ENCODE results near the gene HSPB2. TPM values are rescaled to one million over a fixed set of nuclear protein-coding genes. Genes with fewer than 3 reads are reported as not detected.
"Not testable (repeated sequence)": the region's sequence is repeated elsewhere in the genome, so short reads cannot be mapped to it uniquely, and the experiment has no call there.

HSPB2 gene
- total RNA-seq: not detected in 2 replicates

- peaks cover 37% of the 10 kb centered on the region for H3K27me3 Mint-ChIP-seq (ENCODE audit: low read depth)
- H3K27ac Mint-ChIP-seq: no peak within 1 kb of the TSS
- no peak within 1 kb of the TSS for H3K4me3 Mint-ChIP-seq (ENCODE audit: low read depth)
- no peaks in the 10 kb centered on the region for H3K4me1 Mint-ChIP-seq (ENCODE audit: low read depth)
- intact Hi-C loops (cut with micrococcal nuclease): no loop called here
- no peaks in the 10 kb centered on the region for H3K9me3 Mint-ChIP-seq
- no peaks in the 10 kb centered on the region for H3K36me3 Mint-ChIP-seq (ENCODE audit: low read depth)
- DNase-seq (ENCODE audit: low spot score): no peak
These were observed at the start of gene HSPB2 for GRCh38 chr11:111912535-111912934. TSS of gene HSPB2 (plus strand) at chr11:111912734. CDS start at chr11:111912830, 96 bp downstream.

- Mint-ChIP-seq H3K9me3 (no peaks in the 10 kb centered on the region), H3K4me3 (ENCODE audit: low read depth) (no peak overlapping the region), H3K27ac (no peak overlapping the region), H3K36me3 (ENCODE audit: low read depth) (peaks cover 32% of the 10 kb centered on the region), H3K27me3 (ENCODE audit: low read depth) (no peaks in the 10 kb centered on the region), H3K4me1 (ENCODE audit: low read depth) (peaks cover 28% of the 10 kb centered on the region)
- intact Hi-C loops (cut with micrococcal nuclease): loop anchor here (2.0 kb wide), 2 partner anchors 57 to 217 kb away; partner anchors contain the start of genes SDHD and TIMM8B
- DNase-seq (ENCODE audit: low spot score): no peak
These were observed 42.4 kb upstream of the HSPB2 start for GRCh38 chr11:111870113-111870512.

- no peak for DNase-seq (ENCODE audit: low spot score)
- H3K27me3 Mint-ChIP-seq (ENCODE audit: low read depth): no peaks in the 10 kb centered on the region
- H3K4me3 Mint-ChIP-seq (ENCODE audit: low read depth): peak overlapping the region; percentile 91
- no peaks in the 10 kb centered on the region for H3K9me3 Mint-ChIP-seq
- intact Hi-C loops (cut with micrococcal nuclease): loop anchor here (2.0 kb wide), 2 partner anchors 56 to 216 kb away; partner anchors contain the start of genes SDHD and TIMM8B
- H3K36me3 Mint-ChIP-seq (ENCODE audit: low read depth): peaks cover 30% of the 10 kb centered on the region
- peaks cover 28% of the 10 kb centered on the region for H3K4me1 Mint-ChIP-seq (ENCODE audit: low read depth)
- H3K27ac Mint-ChIP-seq: peak overlapping the region; percentile 85
These were observed 42.0 kb upstream of the HSPB2 start for GRCh38 chr11:111870522-111870885.

GRCh38 chr11:111870886-111871692, 41.4 kb upstream of the HSPB2 start, which contains the start of gene ALG9:
TSS of gene ALG9 (minus strand) at chr11:111871581. CDS start at chr11:111871482, 99 bp downstream.
- Mint-ChIP-seq H3K36me3 (ENCODE audit: low read depth) (peaks cover 28% of the 10 kb centered on the region), H3K27me3 (ENCODE audit: low read depth) (no peaks in the 10 kb centered on the region), H3K27ac (peak within 1 kb of the TSS; percentile 85), H3K4me3 (ENCODE audit: low read depth) (peak within 1 kb of the TSS; percentile 91), H3K4me1 (ENCODE audit: low read depth) (peaks cover 28% of the 10 kb centered on the region), H3K9me3 (no peaks in the 10 kb centered on the region)
- peak; percentile 87 for DNase-seq (ENCODE audit: low spot score)
- intact Hi-C loops (cut with micrococcal nuclease): loop anchor here (1.0 to 2.0 kb wide), 3 partner anchors 8 to 216 kb away; partner anchors contain the start of genes CFAP68, FDXACB1, SDHD and TIMM8B

GRCh38 chr11:111871693-111872161, 40.8 kb upstream of the HSPB2 start:
- peak overlapping the region; percentile 82 for H3K27ac Mint-ChIP-seq
- H3K4me3 Mint-ChIP-seq (ENCODE audit: low read depth): peak overlapping the region; percentile 91
- no peaks in the 10 kb centered on the region for H3K27me3 Mint-ChIP-seq (ENCODE audit: low read depth)
- peaks cover 29% of the 10 kb centered on the region for H3K4me1 Mint-ChIP-seq (ENCODE audit: low read depth)
- peaks cover 22% of the 10 kb centered on the region for H3K36me3 Mint-ChIP-seq (ENCODE audit: low read depth)
- intact Hi-C loops (cut with micrococcal nuclease): loop anchor here (1.0 to 2.0 kb wide), 3 partner anchors 8 to 215 kb away; partner anchors contain the start of genes CFAP68, FDXACB1, SDHD and TIMM8B
- no peaks in the 10 kb centered on the region for H3K9me3 Mint-ChIP-seq
- no peak for DNase-seq (ENCODE audit: low spot score)

- intact Hi-C loops (cut with micrococcal nuclease): loop anchor here (2.0 to 5.0 kb wide), 3 partner anchors 146 to 299 kb away; partner anchors contain the start of genes BCO2, DLAT, NKAPD1 and PIH1D2
- Mint-ChIP-seq H3K9me3 (no peaks in the 10 kb centered on the region), H3K27me3 (ENCODE audit: low read depth) (no peaks in the 10 kb centered on the region), H3K4me1 (ENCODE audit: low read depth) (peaks cover 13% of the 10 kb centered on the region), H3K4me3 (ENCODE audit: low read depth) (peak overlapping the region; percentile 96), H3K27ac (peak overlapping the region; percentile 100), H3K36me3 (ENCODE audit: low read depth) (peaks cover 5% of the 10 kb centered on the region)
- DNase-seq (ENCODE audit: low spot score): no peak
These were observed 34.1 kb upstream of the HSPB2 start for GRCh38 chr11:111878385-111878848.

GRCh38 chr11:111878849-111879636, 33.5 kb upstream of the HSPB2 start, which contains the start of the genes CFAP68 and FDXACB1:
TSS of gene CFAP68 (plus strand) at chr11:111879541. CDS start at chr11:111879561, 20 bp downstream.
TSS of gene FDXACB1 (minus strand) at chr11:111879165. CDS start at chr11:111879132, 33 bp downstream.
- intact Hi-C loops (cut with micrococcal nuclease): loop anchor here (1.0 to 5.0 kb wide), 7 partner anchors 8 to 298 kb away; partner anchors contain the start of genes ALG9, BCO2, DLAT and NKAPD1
- Mint-ChIP-seq H3K4me3 (ENCODE audit: low read depth) (peak within 1 kb of the TSS; percentile 96), H3K9me3 (no peaks in the 10 kb centered on the region), H3K27me3 (ENCODE audit: low read depth) (no peaks in the 10 kb centered on the region), H3K27ac (peak within 1 kb of the TSS; percentile 100), H3K4me1 (ENCODE audit: low read depth) (peaks cover 13% of the 10 kb centered on the region), H3K36me3 (ENCODE audit: low read depth) (peaks cover 5% of the 10 kb centered on the region)
- DNase-seq (ENCODE audit: low spot score): peak; percentile 94

GRCh38 chr11:111879637-111879960, 32.9 kb upstream of the HSPB2 start:
- no peaks in the 10 kb centered on the region for H3K27me3 Mint-ChIP-seq (ENCODE audit: low read depth)
- H3K27ac Mint-ChIP-seq: peak overlapping the region; percentile 100
- no peak for DNase-seq (ENCODE audit: low spot score)
- intact Hi-C loops (cut with micrococcal nuclease): loop anchor here (1.0 to 5.0 kb wide), 7 partner anchors 8 to 298 kb away; partner anchors contain the start of genes ALG9, BCO2, DLAT and NKAPD1
- peaks cover 13% of the 10 kb centered on the region for H3K4me1 Mint-ChIP-seq (ENCODE audit: low read depth)
- H3K36me3 Mint-ChIP-seq (ENCODE audit: low read depth): peaks cover 5% of the 10 kb centered on the region
- H3K4me3 Mint-ChIP-seq (ENCODE audit: low read depth): peak overlapping the region; percentile 96
- H3K9me3 Mint-ChIP-seq: no peaks in the 10 kb centered on the region

GRCh38 chr11:111882202-111882601, 30.3 kb upstream of the HSPB2 start:
- H3K4me1 Mint-ChIP-seq (ENCODE audit: low read depth): peaks cover 10% of the 10 kb centered on the region
- H3K36me3 Mint-ChIP-seq (ENCODE audit: low read depth): no peaks in the 10 kb centered on the region
- intact Hi-C loops (cut with micrococcal nuclease): no loop called here
- H3K4me3 Mint-ChIP-seq (ENCODE audit: low read depth): no peak overlapping the region
- no peaks in the 10 kb centered on the region for H3K9me3 Mint-ChIP-seq
- no peak for DNase-seq (ENCODE audit: low spot score)
- H3K27me3 Mint-ChIP-seq (ENCODE audit: low read depth): no peaks in the 10 kb centered on the region
- no peak overlapping the region for H3K27ac Mint-ChIP-seq

- H3K36me3 Mint-ChIP-seq (ENCODE audit: low read depth); H3K4me1 Mint-ChIP-seq (ENCODE audit: low read depth); intact Hi-C loops (cut with micrococcal nuclease); DNase-seq (ENCODE audit: low spot score); H3K9me3 Mint-ChIP-seq; H3K27ac Mint-ChIP-seq; H3K27me3 Mint-ChIP-seq (ENCODE audit: low read depth); H3K4me3 Mint-ChIP-seq (ENCODE audit: low read depth): not testable (repeated sequence)
These were observed 27.5 kb upstream of the HSPB2 start for GRCh38 chr11:111885053-111885452.

- Mint-ChIP-seq H3K4me1 (ENCODE audit: low read depth) (no peaks in the 10 kb centered on the region), H3K27me3 (ENCODE audit: low read depth) (no peaks in the 10 kb centered on the region), H3K27ac (no peak overlapping the region), H3K4me3 (ENCODE audit: low read depth) (no peak overlapping the region), H3K9me3 (no peaks in the 10 kb centered on the region), H3K36me3 (ENCODE audit: low read depth) (no peaks in the 10 kb centered on the region)
- no peak for DNase-seq (ENCODE audit: low spot score)
- intact Hi-C loops (cut with micrococcal nuclease): no loop called here
These were observed 26.5 kb upstream of the HSPB2 start for GRCh38 chr11:111886032-111886431.

GRCh38 chr11:111886844-111887243, 25.7 kb upstream of the HSPB2 start:
- Mint-ChIP-seq H3K4me1 (ENCODE audit: low read depth) (no peaks in the 10 kb centered on the region), H3K27me3 (ENCODE audit: low read depth) (no peaks in the 10 kb centered on the region), H3K36me3 (ENCODE audit: low read depth) (no peaks in the 10 kb centered on the region), H3K27ac (no peak overlapping the region), H3K4me3 (ENCODE audit: low read depth) (no peak overlapping the region), H3K9me3 (no peaks in the 10 kb centered on the region)
- intact Hi-C loops (cut with micrococcal nuclease): no loop called here
- no peak for DNase-seq (ENCODE audit: low spot score)
